KMS-11 (cell line): ENCODE measurements around the gene STARD13.

Source experiments
- H2AFZ ChIP-seq: fragments of 200-600 bp; sonication (generic); 2 replicates; pipeline ENCODE4 v1.6.1; 2016; ENCODE audit warnings: antibody characterized with exemption, mixed run types, low read depth
- H3K27ac ChIP-seq: fragments of 200-600 bp; sonication (generic); 2 replicates; pipeline ENCODE4 v1.6.1; 2016; ENCODE audit warnings: mild to moderate bottlenecking, mixed run types
- H3K27me3 ChIP-seq: fragments of 200-600 bp; sonication (generic); 2 replicates; pipeline ENCODE4 v1.6.1; 2017; ENCODE audit warnings: mild to moderate bottlenecking, low read depth, mixed run types, moderate library complexity; ENCODE audit not compliant: insufficient read depth
- H3K36me3 ChIP-seq: fragments of 200-600 bp; sonication (generic); 2 replicates; pipeline ENCODE4 v1.6.1; 2017; ENCODE audit warnings: mild to moderate bottlenecking, mixed run types; ENCODE audit not compliant: insufficient read depth
- H3K4me1 ChIP-seq: fragments of 200-600 bp; sonication (generic); 2 replicates; pipeline ENCODE4 v1.6.1; 2016; ENCODE audit warnings: mild to moderate bottlenecking, low read depth, mixed run types; ENCODE audit not compliant: poor library complexity, severe bottlenecking
- H3K4me2 ChIP-seq: fragments of 200-600 bp; sonication (generic); 2 replicates; pipeline ENCODE4 v1.7.0; 2016; ENCODE audit warnings: mild to moderate bottlenecking, mixed run types
- H3K4me3 ChIP-seq: fragments of 200-600 bp; sonication (generic); IDR thresholded peaks from 2 replicates; pipeline ENCODE4 v1.6.1; 2017; ENCODE audit warnings: low read depth, low read length, mixed read lengths; ENCODE audit not compliant: insufficient read depth
- H3K79me2 ChIP-seq: fragments of 200-600 bp; sonication (generic); 2 replicates; pipeline ENCODE4 v1.6.1; 2016; ENCODE audit warnings: low read depth, mixed run types; ENCODE audit not compliant: insufficient read depth
- H3K9ac ChIP-seq: fragments of 200-600 bp; sonication (generic); 2 replicates; pipeline ENCODE4 v1.6.1; 2016; ENCODE audit warnings: mild to moderate bottlenecking, mixed run types
- H4K20me1 ChIP-seq: fragments of 200-600 bp; sonication (generic); 2 replicates; pipeline ENCODE4 v1.6.1; 2016; ENCODE audit warnings: mild to moderate bottlenecking, mixed run types; ENCODE audit not compliant: insufficient read depth
- CTCF ChIP-seq: fragments of 200-600 bp; sonication (generic); conservative IDR thresholded peaks from 2 replicates; pipeline ENCODE4 v1.6.1; 2017; ENCODE audit warnings: low read depth, mild to moderate bottlenecking, antibody characterized with exemption, low read length, moderate library complexity, mixed read lengths

STARD13 gene

GRCh38 chr13:33112766-33113165, 172.8 kb downstream of the STARD13 start:
- Histone ChIP-seq H3K9ac (no peak overlapping the region), H4K20me1 (no peaks in the 10 kb centered on the region), H3K4me2 (no peak overlapping the region), H3K79me2 (no peaks in the 10 kb centered on the region), H3K27ac (no peak overlapping the region), H3K4me1 (no peaks in the 10 kb centered on the region), H2AFZ (no peak overlapping the region), H3K36me3 (no peaks in the 10 kb centered on the region), H3K27me3 (no peaks in the 10 kb centered on the region), H3K4me3 (no peak overlapping the region)
- no peak for TF ChIP-seq CTCF

GRCh38 chr13:33111414-33112110, 174.0 kb downstream of the STARD13 start:
- H3K79me2 ChIP-seq: no peaks in the 10 kb centered on the region
- TF ChIP-seq CTCF: no peak
- H3K4me2 ChIP-seq: no peak overlapping the region
- no peak overlapping the region for H3K27ac ChIP-seq
- H3K36me3 ChIP-seq: no peaks in the 10 kb centered on the region
- H3K9ac ChIP-seq: no peak overlapping the region
- H4K20me1 ChIP-seq: no peaks in the 10 kb centered on the region
- H3K4me1 ChIP-seq: no peaks in the 10 kb centered on the region
- no peaks in the 10 kb centered on the region for H3K27me3 ChIP-seq
- no peak overlapping the region for H2AFZ ChIP-seq
- H3K4me3 ChIP-seq: no peak overlapping the region

- no peak overlapping the region for H3K9ac ChIP-seq
- H2AFZ ChIP-seq: no peak overlapping the region
- H3K27me3 ChIP-seq: no peaks in the 10 kb centered on the region
- no peaks in the 10 kb centered on the region for H3K4me1 ChIP-seq
- H3K36me3 ChIP-seq: no peaks in the 10 kb centered on the region
- H3K4me3 ChIP-seq: no peak overlapping the region
- no peak overlapping the region for H3K4me2 ChIP-seq
- H4K20me1 ChIP-seq: no peaks in the 10 kb centered on the region
- H3K79me2 ChIP-seq: no peaks in the 10 kb centered on the region
- TF ChIP-seq CTCF: no peak
- H3K27ac ChIP-seq: no peak overlapping the region
Observed at GRCh38 chr13:33110713-33111413, 174.7 kb downstream of the STARD13 start.

- H3K27ac ChIP-seq: no peak overlapping the region
- H3K27me3 ChIP-seq: no peaks in the 10 kb centered on the region
- H3K4me3 ChIP-seq: no peak overlapping the region
- no peaks in the 10 kb centered on the region for H4K20me1 ChIP-seq
- no peak overlapping the region for H2AFZ ChIP-seq
- H3K9ac ChIP-seq: no peak overlapping the region
- no peak for TF ChIP-seq CTCF
- H3K79me2 ChIP-seq: no peaks in the 10 kb centered on the region
- no peak overlapping the region for H3K4me2 ChIP-seq
- no peaks in the 10 kb centered on the region for H3K36me3 ChIP-seq
- no peaks in the 10 kb centered on the region for H3K4me1 ChIP-seq
Observed at GRCh38 chr13:33110386-33110712, 175.2 kb downstream of the STARD13 start.
